SHP77 treated with DMSO at 0.1 percent for 48 hours (cell line): ENCODE data around the gene PIWIL1.

ENCODE experiments used
- DNase-seq: peaks from one replicate; lab custom pipeline; 2025; lab: John Stamatoyannopoulos, UW

Gene PIWIL1

DNA sequence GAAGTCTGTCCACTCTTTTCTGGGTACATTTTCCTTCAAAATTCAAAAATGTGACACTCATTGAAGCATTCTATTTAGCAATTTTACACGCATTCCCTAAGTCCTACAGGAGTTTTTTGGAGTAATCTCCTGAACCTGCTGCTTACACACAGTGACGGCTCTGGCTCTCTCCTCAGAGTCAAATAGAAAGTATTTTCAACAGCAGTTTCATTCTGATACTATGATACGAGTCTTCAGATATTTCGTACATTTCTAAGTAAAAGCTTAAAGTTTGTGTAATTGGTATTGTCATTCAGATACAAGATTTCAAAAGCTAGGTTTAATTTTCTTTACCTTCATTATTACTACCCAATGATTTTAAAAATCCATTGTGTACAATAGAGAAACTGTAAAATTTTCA, 36.4 kb downstream of the PIWIL1 start:
- no peak for DNase-seq

DNA sequence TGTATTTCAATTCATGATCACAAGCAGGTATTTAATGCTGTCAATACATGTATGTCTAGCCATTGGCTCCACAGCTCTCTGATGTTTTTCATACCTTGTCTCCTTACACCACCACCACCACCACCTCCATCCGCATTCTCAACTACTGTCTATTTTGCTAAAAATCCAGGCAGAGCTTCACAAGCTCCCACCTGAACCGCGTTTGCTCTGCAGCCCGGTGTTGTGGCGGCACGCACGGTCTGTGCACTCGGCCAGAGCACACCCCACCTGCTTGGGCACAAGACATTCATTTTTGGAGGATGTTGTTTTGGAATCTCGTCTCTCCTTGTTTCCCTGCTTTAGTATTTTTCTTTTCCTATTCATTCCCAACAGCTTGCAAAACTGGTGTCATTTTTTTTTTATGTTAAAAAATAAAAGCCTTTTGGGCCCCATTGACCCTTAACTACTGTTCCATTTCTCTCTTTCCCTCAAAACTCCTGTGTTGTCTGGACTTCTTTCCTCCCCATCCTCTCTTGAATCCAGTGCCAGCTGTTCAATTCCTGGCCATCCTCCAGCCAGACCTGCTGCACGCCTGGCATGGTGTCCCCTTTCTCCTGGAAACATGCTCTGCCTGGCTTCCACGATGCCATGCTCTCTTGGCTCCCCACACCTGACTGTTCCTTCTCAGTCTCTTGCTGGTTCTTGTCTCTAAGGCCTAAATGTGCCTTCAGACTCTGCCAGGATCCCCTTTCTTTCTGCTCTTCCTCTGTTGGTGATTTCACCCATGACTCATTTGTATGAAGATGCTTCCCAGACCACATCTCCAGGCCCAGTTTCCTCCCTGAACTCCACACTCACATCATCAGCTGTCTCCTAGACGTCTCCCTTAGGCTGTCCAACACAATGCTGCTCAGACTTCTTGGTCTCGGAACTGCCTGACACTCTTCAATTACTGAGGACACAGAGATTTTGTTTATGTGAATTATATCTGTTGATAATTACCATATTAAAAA, 37.9 kb downstream of the PIWIL1 start:
- DNase-seq = no peak

DNA sequence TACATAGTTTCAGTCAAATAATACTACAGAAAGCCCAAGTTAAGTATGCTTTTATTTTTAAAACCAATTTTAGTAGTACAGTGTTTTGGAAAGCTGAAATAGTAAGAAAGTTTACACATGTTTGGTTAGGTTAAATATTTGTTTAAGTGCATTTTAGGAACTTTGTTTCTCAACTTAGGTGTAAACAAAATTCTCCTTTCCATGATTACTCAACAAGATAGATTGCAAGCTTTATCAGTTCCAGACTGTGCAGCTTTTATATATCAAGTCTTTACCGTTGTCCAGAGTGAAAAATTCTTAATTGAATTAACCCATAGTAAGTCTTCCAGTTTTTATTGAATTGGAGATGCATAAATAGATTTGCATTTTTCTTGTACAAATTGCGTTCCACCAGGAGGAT, 45.1 kb downstream of the PIWIL1 start:
- DNase-seq = no peak

DNA sequence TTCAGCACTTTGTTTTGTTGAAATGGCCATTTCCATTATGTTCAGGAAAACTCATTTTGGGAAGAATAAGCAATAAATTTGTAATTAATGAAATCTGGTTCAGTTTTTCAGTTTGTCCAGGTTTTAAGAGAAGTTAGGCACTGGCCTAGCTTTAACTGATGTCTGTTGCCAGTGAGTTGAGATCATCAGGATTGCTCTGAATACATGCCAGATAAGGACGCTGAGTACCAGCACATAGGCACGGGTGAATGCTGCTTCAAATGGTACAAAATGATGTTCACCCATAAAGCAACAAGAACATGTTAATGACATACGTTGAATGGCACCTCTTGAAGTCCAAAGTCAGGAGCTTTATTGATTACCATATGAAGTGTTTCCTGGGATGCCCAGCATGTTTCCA, 46.5 kb downstream of the PIWIL1 start:
- no peak for DNase-seq

DNA sequence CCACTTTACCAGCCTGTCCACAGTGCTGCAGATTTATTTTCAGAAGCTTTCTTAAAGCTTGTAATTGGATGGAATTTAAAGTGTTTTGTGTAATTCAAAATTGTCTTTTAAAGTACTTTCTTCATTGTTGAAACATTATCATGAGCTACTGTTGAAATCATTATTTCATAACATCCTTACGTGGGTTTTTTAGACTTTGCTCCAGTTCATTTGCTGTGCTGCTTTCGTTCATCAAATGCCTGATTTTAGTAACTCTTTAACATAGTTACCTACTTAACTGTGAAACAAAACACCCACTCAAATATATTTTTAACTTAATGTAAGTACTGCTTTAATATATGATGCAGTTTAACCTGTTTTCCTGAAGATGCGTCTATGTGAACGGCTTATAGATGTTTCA, 47.5 kb downstream of the PIWIL1 start:
- DNase-seq = no peak

DNA sequence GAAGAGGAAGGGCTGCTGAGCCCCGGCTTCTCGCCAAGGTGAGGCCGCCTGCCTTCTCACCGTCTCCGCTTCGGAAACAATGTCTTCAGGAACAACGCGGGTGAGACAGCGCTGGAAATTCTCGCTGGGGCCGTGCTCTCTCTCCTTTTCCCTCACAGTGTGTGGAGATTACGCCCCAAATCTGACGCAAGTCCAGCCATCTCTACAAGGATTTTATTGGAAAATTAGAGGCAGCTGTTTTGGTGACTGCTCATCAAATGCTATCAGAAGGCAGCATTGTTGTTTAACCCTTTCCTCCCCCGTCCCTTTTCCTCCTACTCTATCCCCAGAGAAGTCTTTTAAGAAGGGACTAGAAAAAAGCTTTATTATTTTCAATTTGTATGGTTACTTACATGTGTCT, 53.5 kb downstream of the PIWIL1 start:
- no peak for DNase-seq

DNA sequence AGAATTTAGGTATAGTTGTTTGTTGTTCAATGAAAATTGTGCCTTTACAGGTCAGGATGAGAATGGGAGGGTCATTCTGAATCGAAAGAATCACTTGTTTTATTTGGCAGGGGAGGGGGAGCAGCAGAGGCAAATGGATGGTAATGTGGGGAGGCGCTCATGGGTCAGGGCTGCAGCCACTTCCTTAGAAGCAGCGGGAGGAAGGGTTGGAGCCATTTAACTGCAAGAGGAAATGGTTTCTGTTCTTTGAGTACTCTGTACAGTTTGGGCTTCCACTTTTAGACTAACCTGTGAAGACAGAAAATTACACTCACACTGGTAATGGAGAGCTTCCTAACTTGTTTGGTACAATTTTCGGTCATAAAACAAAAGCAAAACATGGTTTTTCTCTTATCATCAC, 57.2 kb downstream of the PIWIL1 start:
- DNase-seq = no peak

DNA sequence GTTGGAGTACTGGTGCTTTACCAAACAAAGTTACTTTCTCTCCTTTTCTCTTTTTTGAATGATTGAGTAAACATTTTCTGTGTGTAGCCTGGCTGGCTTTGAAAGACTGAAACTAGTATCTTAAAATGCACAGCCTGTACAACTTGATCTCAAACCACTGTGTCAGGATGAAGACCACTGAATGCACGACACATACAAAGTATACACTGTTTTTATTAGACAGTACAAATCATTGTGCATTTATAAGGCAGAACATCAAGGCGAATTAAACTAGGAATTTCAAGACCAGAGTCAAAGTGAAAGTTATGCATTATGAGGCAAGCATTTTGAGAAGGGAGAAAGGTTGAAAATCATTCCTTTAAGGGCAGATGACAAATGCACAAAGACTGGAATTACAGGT, 59.0 kb downstream of the PIWIL1 start:
- no peak for DNase-seq

DNA sequence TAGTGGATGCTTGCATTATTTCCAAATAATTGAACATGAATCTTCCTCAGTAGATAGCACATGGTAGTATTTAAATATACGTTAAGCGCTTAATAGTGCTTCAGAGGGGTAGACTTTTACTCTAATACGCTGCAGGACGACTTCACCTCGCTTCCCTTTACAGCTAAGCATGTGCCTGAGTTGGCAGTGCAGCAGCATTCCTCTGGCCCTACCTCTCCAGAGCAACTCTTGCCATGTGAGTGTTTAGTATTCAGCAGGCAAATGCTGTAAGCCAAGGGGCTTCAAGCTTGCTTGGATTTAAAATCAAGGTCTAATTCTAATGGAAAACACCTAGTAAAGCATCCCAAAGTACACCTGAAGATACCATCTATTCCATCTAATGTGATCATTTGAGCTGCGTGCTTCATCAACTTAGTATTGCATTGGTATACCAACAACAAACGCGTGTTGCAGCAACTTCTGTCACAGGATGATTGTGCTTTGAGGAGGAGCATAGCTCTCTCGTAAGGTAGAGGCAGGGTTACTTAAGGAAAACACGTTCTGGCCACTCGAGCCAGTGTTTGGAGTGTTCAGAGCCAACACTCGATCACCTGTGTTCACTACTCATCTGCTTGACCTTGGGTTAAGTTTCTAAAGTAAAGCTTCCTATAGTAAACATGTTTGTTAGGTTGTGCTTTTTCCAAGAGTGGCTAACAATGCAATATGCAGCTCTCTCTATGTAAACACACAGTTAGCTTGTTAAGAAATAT, 60.6 kb downstream of the PIWIL1 start:
- no peak for DNase-seq

DNA sequence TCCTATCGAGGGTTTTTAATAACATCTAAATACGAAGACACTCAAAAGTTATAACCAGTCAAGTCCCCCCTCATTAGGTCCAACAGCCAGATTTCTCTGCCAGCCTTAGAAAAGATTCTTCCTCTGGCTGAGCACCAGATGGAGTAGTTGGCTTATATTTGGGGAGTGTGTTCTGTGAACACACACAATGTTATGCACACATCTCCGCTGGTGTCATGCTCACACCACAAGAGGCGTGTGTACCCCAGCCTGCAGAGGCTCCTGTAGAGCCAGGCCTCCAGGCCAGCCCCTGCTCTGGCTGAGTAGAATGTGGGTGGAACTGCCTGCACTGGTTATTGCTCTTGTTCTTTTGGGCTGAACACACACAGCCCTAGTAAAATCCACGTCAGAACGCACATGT, 64.0 kb downstream of the PIWIL1 start:
- no peak for DNase-seq

DNA sequence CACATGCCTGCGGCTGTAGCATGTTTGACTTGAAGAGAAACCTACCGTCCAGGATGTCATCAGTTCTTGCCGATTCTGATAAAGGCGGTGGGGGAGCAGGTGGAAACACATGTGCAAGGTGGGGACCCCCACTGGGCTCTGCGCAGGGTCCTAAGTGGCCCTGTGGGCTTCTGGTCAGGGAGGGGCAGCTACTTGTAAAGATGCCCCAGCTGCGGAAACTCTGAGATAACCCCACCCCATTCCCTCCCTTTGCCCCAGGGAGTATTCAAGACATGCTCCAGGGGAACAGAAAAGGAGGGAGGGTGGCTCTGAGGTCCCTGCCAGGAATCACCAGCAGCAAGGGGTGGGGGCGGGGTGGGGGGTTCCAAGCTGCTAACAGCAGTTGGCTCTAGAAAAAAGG, 67.6 kb downstream of the PIWIL1 start:
- no peak for DNase-seq

DNA sequence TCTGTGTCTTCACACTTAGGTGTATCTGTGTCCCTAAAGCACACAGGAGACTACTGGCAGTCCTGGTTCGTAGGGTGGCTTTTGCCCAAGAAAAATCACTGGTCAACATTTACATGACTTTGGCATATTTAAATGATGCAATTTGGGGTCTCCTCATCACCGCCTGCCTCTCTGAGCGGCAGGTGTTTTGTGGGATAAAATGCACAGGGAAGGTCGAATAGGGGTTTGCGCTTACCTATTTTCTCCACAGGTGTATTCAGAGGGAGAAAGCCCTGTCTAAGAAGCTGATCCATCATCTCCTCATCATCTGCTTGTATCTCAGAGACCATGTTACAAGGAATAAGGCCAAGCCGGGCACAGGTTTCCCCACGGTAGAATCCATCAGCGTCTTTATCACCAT, 74.7 kb downstream of the PIWIL1 start:
- DNase-seq = no peak

DNA sequence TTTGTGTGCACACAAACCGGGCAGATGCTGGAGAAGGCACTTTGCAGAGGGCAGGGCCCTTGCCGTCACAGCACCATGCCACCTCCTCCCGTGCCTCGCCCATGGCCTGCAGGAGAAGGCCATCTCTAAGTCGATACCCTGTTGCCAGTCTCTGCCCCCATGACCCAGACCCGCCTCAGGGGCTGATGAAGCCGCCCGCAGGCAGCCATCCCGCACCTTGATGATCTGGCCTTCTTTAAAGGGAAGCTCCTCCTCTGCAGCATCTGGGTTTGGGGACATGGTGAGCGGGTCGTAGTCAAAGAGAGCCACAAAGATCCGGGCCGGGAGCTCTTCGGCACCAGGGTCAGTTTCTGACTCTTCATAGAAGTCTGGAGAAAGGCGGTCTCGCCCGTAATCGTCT, 76.2 kb downstream of the PIWIL1 start:
- no peak for DNase-seq

DNA sequence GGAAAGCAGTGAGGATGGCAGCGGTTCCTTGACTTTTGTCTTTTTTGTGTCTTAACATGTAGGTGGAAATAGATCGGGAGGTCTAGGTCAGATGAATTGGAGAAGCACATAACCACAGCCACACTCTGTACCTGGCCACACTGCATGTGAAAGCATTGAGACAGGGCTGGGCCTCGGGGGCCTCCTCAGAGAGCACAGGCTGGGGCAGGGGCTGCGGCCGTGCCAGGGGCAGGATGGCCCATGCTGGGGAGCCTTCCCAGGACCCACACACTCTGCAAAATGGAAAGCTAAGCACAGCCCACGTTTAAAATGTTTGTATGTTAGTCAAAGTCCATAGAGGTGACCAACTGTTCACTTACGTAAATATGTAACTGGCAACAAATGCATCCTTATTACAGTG, 76.7 kb downstream of the PIWIL1 start:
- DNase-seq = no peak

DNA sequence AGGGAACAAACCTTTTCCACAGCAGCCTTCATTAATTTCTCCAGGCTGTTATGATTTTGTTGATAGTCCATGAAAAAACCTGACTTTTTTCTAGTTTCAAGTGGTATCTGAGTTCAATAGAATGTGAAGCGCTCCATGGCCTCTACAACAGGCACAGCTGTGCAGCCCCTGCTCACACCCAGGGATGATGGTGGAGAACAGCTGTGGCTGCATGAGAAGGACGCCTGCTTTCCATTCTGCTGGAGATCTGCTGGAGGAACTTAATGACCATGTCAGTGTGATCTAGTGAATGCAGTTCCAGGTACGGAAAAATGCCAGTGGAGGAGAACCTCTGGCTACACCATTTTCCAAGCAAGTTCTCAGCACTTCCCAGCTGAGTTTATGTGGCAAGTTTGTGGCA, 80.6 kb downstream of the PIWIL1 start:
- no peak for DNase-seq

DNA sequence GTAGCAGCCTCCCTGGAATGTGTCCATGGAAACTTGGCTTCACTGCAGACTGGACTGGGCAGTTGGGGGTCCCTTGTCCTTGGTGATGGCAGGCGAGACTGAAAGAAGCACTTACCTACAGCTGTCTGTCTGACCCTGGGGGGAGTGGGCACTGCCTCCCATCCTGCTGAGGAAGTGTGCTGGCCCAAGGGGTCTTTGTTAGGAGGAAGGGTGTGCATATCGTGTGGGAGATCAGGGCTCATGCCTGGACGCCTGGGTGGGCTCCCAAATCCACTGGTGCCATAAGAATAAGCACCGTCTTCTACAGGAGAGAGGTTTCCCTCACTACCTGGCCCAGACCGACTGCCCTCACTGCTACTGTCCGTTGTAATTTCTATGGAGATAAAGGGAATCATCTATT, 81.4 kb downstream of the PIWIL1 start:
- no peak for DNase-seq

DNA sequence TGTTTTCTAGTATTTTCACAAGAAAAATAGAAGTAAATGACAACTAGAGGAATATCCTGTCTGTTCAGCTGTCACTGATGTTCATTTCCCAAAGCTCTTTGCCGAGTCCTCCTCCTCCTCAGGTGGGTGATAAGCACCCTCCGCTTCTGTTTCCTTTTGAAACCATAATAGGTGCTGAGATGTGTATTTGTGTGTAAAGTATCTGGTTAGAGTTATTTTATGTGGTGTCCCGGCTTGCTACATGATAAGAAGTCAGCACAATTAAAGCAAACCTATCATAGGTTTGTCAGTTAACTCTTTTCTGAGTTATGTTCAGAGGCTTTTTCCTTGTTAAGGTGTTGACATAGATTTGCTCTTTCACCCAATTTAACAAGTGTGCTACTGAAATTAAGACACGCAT, 82.4 kb downstream of the PIWIL1 start:
- no peak for DNase-seq

DNA sequence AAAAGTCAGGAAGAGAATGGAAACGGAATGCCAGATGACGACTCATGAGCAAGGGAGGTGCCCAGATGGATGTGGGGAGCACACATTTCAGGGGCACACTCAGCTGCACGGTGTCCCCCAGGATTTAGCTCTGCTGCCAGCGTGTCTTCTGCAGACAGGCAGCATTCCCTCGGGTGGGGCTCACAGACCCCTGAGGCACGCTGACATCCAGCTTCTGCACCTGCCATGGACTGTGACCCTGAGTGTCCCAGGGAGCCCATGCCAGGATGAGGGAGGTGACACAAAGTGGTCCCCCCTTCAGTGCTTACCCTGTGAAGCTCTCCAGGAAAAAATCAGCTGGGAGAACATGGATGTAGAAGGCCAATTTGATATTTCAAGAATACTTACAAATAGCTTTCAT, 84.2 kb downstream of the PIWIL1 start:
- DNase-seq = no peak
